HepG2 (cell line): ENCODE data around the gene AGPAT3. TPM values are rescaled to one million over a fixed set of nuclear protein-coding genes. Genes with fewer than 3 reads are reported as not detected.

Experiments
- DNMT1 ChIP-seq: sonication (generic); formaldehyde crosslinking; IDR thresholded peaks from 2 replicates; pipeline ENCODE4 v1.5.1; 2020; ENCODE audit warnings: mild to moderate bottlenecking, missing genetic modification reagents
- ELF4 ChIP-seq: sonication (generic); formaldehyde crosslinking; IDR thresholded peaks from 2 replicates; pipeline ENCODE4 v1.5.0; 2020; ENCODE audit warnings: missing genetic modification reagents, mild to moderate bottlenecking, moderate library complexity, borderline replicate concordance
- IRX3 ChIP-seq: sonication (generic); formaldehyde crosslinking; IDR thresholded peaks from 2 replicates; pipeline ENCODE4 v1.8.1; 2023; ENCODE audit warnings: mild to moderate bottlenecking, low read depth, missing genetic modification reagents, borderline replicate concordance
- KDM3A ChIP-seq: IDR thresholded peaks from 2 replicates; pipeline ENCODE4 v1.6.1; 2018; ENCODE audit warnings: low read depth, missing compliant biosample characterization
- MED8 ChIP-seq: sonication (generic); formaldehyde crosslinking; IDR thresholded peaks from 2 replicates; pipeline ENCODE4 v1.8.1; 2023; ENCODE audit warnings: mild to moderate bottlenecking, missing genetic modification reagents; ENCODE audit not compliant: insufficient replicate concordance
- MTF2 ChIP-seq: sonication (generic); formaldehyde crosslinking; IDR thresholded peaks from 2 replicates; pipeline ENCODE4 v1.5.0; 2020; ENCODE audit warnings: missing genetic modification reagents, borderline replicate concordance
- MYPOP ChIP-seq: sonication (generic); formaldehyde crosslinking; IDR thresholded peaks from 2 replicates; pipeline ENCODE4 v1.8.1; 2023; ENCODE audit warnings: mild to moderate bottlenecking, moderate library complexity, missing genetic modification reagents
- NCOA1 ChIP-seq: sonication (generic); formaldehyde crosslinking; IDR thresholded peaks from 2 replicates; pipeline ENCODE4 v1.9.0; 2021; ENCODE audit warnings: missing genetic modification reagents
- SAFB2 ChIP-seq: sonication (generic); formaldehyde crosslinking; IDR thresholded peaks from 2 replicates; pipeline ENCODE4 v1.5.1; 2020; ENCODE audit warnings: missing genetic modification reagents, low read depth, mild to moderate bottlenecking, borderline replicate concordance
- SALL2 ChIP-seq: sonication (generic); formaldehyde crosslinking; IDR thresholded peaks from 2 replicates; pipeline ENCODE4 v1.8.1; 2023; ENCODE audit warnings: mild to moderate bottlenecking, missing genetic modification reagents, inconsistent platforms
- SIX1 ChIP-seq: sonication (generic); formaldehyde crosslinking; IDR thresholded peaks from 2 replicates; pipeline ENCODE4 v1.4.0; 2020; ENCODE audit warnings: missing genetic modification reagents, borderline replicate concordance
- SIX4 ChIP-seq: sonication (generic); formaldehyde crosslinking; IDR thresholded peaks from 2 replicates; pipeline ENCODE4 v1.4.0; 2020; ENCODE audit warnings: missing genetic modification reagents
- SRY ChIP-seq: sonication (generic); formaldehyde crosslinking; IDR thresholded peaks from 2 replicates; pipeline ENCODE4 v1.8.0; 2022; ENCODE audit warnings: mild to moderate bottlenecking, missing genetic modification reagents
- TSC22D2 ChIP-seq: sonication (generic); formaldehyde crosslinking; IDR thresholded peaks from 2 replicates; pipeline ENCODE4 v1.5.1; 2020; ENCODE audit warnings: missing genetic modification reagents, mild to moderate bottlenecking, borderline replicate concordance
- XBP1 ChIP-seq: sonication (generic); formaldehyde crosslinking; IDR thresholded peaks from 2 replicates; pipeline ENCODE4 v1.5.0; 2020; ENCODE audit warnings: missing genetic modification reagents
- ZKSCAN5 ChIP-seq: sonication (generic); formaldehyde crosslinking; IDR thresholded peaks from 2 replicates; pipeline ENCODE4 v1.5.1; 2020; ENCODE audit warnings: mild to moderate bottlenecking, missing genetic modification reagents
- ZNF30 ChIP-seq: sonication (generic); formaldehyde crosslinking; IDR thresholded peaks from 2 replicates; pipeline ENCODE4 v1.5.0; 2020; ENCODE audit warnings: mild to moderate bottlenecking, missing genetic modification reagents
- ZNF326 ChIP-seq: sonication (generic); formaldehyde crosslinking; IDR thresholded peaks from 2 replicates; pipeline ENCODE4 v1.4.0; 2020; ENCODE audit warnings: missing genetic modification reagents, borderline replicate concordance
- ZNF34 ChIP-seq: sonication (generic); formaldehyde crosslinking; IDR thresholded peaks from 2 replicates; pipeline ENCODE4 v1.4.0; 2020; ENCODE audit warnings: mild to moderate bottlenecking, missing genetic modification reagents, borderline replicate concordance
- ZNF451 ChIP-seq: sonication (generic); formaldehyde crosslinking; IDR thresholded peaks from 2 replicates; pipeline ENCODE4 v1.5.0; 2020; ENCODE audit warnings: mild to moderate bottlenecking, missing genetic modification reagents
- ZNF639 ChIP-seq: conservative IDR thresholded peaks from 2 replicates; pipeline ENCODE4 v1.6.1; 2018; ENCODE audit warnings: missing genetic modification reagents
- polyA plus RNA-seq, 8 experiments: library from polyadenylated mRNA; depleted of rRNA in 3 of 8; stranded (reverse) in 7 of 8; unstranded in 1 of 8; fragments of >200 nt; fragmentation: Illumina TruSeq in 4 of 8; extraction: Trizol in 4 of 8; gene quantifications; 2 replicates each; pipeline versions ENCODE4 v1.2.1 to v1.2.3, GENCODE V29; 2011 to 2016; ENCODE audit warnings: low read depth in 4 of 8, missing spikeins in 1 of 8, mixed read lengths in 1 of 8; ENCODE audit not compliant: insufficient read depth in 1 of 8
- total RNA-seq, 5 experiments: library from RNA; depleted of rRNA; stranded (reverse); fragments of >200 nt; fragmentation: Illumina TruSeq; extraction: Trizol; gene quantifications; 2 replicates each; pipeline ENCODE4 v1.2.3, GENCODE V29; 2016; ENCODE audit warnings: low read depth in 1 of 5
- TF ChIP-seq, protein P1 (sequence below): sonication (generic); IDR thresholded peaks from 2 replicates; pipeline ENCODE4 v1.6.1; 2016; ENCODE audit warnings: low read depth, borderline replicate concordance
- TF ChIP-seq, protein P2 (sequence below): sonication (generic); formaldehyde crosslinking; IDR thresholded peaks from 2 replicates; pipeline ENCODE4 v1.5.0; 2020; ENCODE audit warnings: missing genetic modification reagents
- TF ChIP-seq, protein P3 (sequence below): sonication (generic); formaldehyde crosslinking; IDR thresholded peaks from 2 replicates; pipeline ENCODE4 v1.8.1; 2023; ENCODE audit warnings: mild to moderate bottlenecking, missing genetic modification reagents, borderline replicate concordance

AGPAT3 gene
- total and polyA plus RNA-seq, 2 of the 13 experiments (the other 11 are each of a cell fraction or from before 2014, with no cell fraction given) = 32.2 to 54.4 TPM

DNA sequence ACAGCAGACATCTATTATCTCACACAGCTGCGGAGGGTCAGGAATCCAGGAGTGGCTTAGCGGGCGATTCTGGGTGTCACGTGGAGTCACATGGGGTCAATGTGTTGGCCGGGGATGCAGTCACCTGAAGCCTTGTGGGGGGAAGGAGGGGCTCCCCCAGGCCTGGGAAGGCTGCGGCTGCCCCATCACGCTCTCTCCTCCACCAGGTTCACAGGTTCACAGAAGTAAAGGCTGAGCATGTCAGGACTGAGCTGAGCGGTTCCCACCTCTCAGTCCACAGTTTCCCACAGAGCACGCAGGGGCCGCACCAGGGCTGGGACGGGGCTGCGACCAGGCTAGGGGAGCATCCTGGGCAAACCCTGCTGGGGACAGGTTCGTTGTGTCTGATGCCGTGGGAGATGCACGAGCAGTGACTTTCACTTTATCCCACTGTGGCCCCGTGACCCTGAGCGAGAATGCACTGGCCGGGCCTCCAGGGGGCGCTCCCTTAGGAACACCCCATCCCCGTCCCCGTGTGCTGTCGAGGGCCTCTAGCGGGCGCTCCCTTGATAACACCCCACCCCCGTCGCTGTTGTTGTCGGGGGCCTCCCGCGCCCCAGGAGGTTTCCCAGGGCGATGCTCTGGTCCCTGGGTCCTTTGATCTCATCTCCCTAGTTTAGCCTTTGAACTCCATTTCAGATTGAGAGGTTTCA, 73.9 kb downstream of the AGPAT3 start (continued):
- TF ChIP-seq ELF4 (CRISPR knock-in tag) (no peak), ZNF326 (no peak), TSC22D2 (CRISPR knock-in tag) (no peak), XBP1 (CRISPR knock-in tag) (no peak), MTF2 (CRISPR knock-in tag) (no peak), IRX3 (CRISPR knock-in tag) (no peak), ZNF451 (CRISPR knock-in tag) (no peak), KDM3A (CRISPR knock-in tag) (0 out of 2 replicates have a peak, but pooled peaks have one; percentile 51), SRY (CRISPR knock-in tag) (no peak), MED8 (no peak), SAFB2 (CRISPR knock-in tag) (no peak), ZNF30 (CRISPR knock-in tag) (no peak), SIX1 (no peak), SALL2 (CRISPR knock-in tag) (peak; percentile 68; the same call in 1 of the 2 replicates), ZKSCAN5 (CRISPR knock-in tag) (no peak), ZNF34 (CRISPR knock-in tag) (0 out of 2 replicates have a peak, but pooled peaks have one; percentile 40), DNMT1 (CRISPR knock-in tag) (no peak; the same call in 1 of the 2 replicates), NCOA1 (CRISPR knock-in tag) (no peak), MYPOP (CRISPR knock-in tag) (0 out of 2 replicates have a peak, but pooled peaks have one; percentile 34), ZNF639 (no peak), SIX4 (no peak)
- TF ChIP-seq, protein P1, sequence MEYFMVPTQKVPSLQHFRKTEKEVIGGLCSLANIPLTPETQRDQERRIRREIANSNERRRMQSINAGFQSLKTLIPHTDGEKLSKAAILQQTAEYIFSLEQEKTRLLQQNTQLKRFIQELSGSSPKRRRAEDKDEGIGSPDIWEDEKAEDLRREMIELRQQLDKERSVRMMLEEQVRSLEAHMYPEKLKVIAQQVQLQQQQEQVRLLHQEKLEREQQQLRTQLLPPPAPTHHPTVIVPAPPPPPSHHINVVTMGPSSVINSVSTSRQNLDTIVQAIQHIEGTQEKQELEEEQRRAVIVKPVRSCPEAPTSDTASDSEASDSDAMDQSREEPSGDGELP = peak; percentile 22; the same call in 1 of the 2 replicates
- TF ChIP-seq, protein P2, sequence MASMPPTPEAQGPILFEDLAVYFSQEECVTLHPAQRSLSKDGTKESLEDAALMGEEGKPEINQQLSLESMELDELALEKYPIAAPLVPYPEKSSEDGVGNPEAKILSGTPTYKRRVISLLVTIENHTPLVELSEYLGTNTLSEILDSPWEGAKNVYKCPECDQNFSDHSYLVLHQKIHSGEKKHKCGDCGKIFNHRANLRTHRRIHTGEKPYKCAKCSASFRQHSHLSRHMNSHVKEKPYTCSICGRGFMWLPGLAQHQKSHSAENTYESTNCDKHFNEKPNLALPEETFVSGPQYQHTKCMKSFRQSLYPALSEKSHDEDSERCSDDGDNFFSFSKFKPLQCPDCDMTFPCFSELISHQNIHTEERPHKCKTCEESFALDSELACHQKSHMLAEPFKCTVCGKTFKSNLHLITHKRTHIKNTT (CRISPR knock-in tag) = no peak
- TF ChIP-seq, protein P3, sequence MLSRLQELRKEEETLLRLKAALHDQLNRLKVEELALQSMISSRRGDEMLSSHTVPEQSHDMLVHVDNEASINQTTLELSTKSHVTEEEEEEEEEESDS (CRISPR knock-in tag) = no peak
